K562 (cell line): Measurements from ENCODE around the gene TRAF5. TPM values are rescaled to one million over a fixed set of nuclear protein-coding genes. Genes with fewer than 3 reads are reported as not detected.

Source experiments
- ATAC-seq: fragments of 200-7000 bp; cut with Tn5 transposase; 3 replicates; pipeline ENCODE4 v1.9.1; 2020; ENCODE audit warnings: moderate library complexity
- BruUV-seq: library from RNA; stranded (reverse); fragments of 400-500 nt; replicated peaks from 2 replicates; lab custom pipeline; 2021; lab: Mats Ljungman, UMichigan
- CTCF ChIA-PET: fragments of 300-600 bp; formaldehyde crosslinking; extraction: SDS; loops from one replicate; lab custom pipeline; 2021; ENCODE audit warnings: low intra/inter-chr PET ratio; lab: Yijun Ruan, JAX
- POLR2A ChIA-PET: fragments of 300-600, 350-650 bp; sonication (Branson Sonifier 250); formaldehyde crosslinking; extraction: SDS; loops from one replicate; lab custom pipeline; 2021; ENCODE audit warnings: antibody characterized with exemption, inconsistent platforms; lab: Yijun Ruan, JAX
- DNase-seq, 4 experiments: peaks; one replicate each; pipeline versions ENCODE4 v3.0.0 to v3.0.0-alpha.2; 2011 to 2018; ENCODE audit warnings: low spot score in 3 of 4, mixed read lengths in 3 of 4; ENCODE audit errors: extremely low read depth in 1 of 4
- FAIRE-seq: peaks from 2 replicates; lab custom pipeline; 2011; peaks lifted over from hg19 to GRCh38; lab: Jason Lieb, UNC
- H2AFZ ChIP-seq: 2 replicates; pipeline ENCODE4 v1.6.0; 2011; ENCODE audit warnings: low read depth, low read length, control low read depth, inconsistent platforms
- H3K27ac ChIP-seq: fragments of 200-600 bp; 3 replicates; pipeline ENCODE4 v1.8.0; 2011; ENCODE audit warnings: low read depth, mild to moderate bottlenecking, control low read depth, inconsistent platforms, low read length, moderate library complexity, mixed read lengths; ENCODE audit errors: extremely low read depth
- H3K27me3 ChIP-seq, 2 experiments: fragments of 300-600 bp in 1 of 2; 2 replicates in 1 of 2; 3 replicates in 1 of 2; pipeline versions ENCODE4 v1.6.0 to v1.8.0; 2011; ENCODE audit warnings: inconsistent platforms in 2 of 2, low read length in 2 of 2, mild to moderate bottlenecking in 1 of 2, mixed read lengths in 1 of 2, moderate library complexity in 1 of 2; ENCODE audit not compliant: control insufficient read depth in 2 of 2, insufficient read depth in 2 of 2
- H3K36me3 ChIP-seq: fragments of 300-600 bp; 3 replicates; pipeline ENCODE4 v1.8.0; 2011; ENCODE audit warnings: mild to moderate bottlenecking, low read length, inconsistent platforms; ENCODE audit not compliant: control insufficient read depth, insufficient read depth
- H3K4me1 ChIP-seq, 2 experiments: fragments of 200-600 bp in 1 of 2; replicated peaks in 1 of 2; 2 replicates in 1 of 2; 3 replicates in 1 of 2; pipeline versions ENCODE4 v1.5.1 to v1.8.0; 2011; ENCODE audit warnings: inconsistent platforms in 2 of 2, low read length in 2 of 2, mild to moderate bottlenecking in 1 of 2, mixed read lengths in 1 of 2, moderate library complexity in 1 of 2; ENCODE audit not compliant: control insufficient read depth in 2 of 2, insufficient read depth in 2 of 2
- H3K4me2 ChIP-seq: 2 replicates; pipeline ENCODE4 v1.6.1; 2011; ENCODE audit warnings: low read length, control low read depth, inconsistent platforms, mixed read lengths; ENCODE audit not compliant: insufficient read depth
- H3K4me3 ChIP-seq: fragments of 200-600 bp; sonication (generic), shearing (Covaris generic); 2 replicates; pipeline ENCODE4 v1.5.1; 2016; ENCODE audit warnings: control low read depth, inconsistent platforms
- H3K79me2 ChIP-seq: fragments of 200-600 bp; 3 replicates; pipeline ENCODE4 v1.8.0; 2011; ENCODE audit warnings: low read length, inconsistent platforms; ENCODE audit not compliant: control insufficient read depth, insufficient read depth
- H3K9ac ChIP-seq, 2 experiments: 2 replicates each; pipeline versions ENCODE4 v1.6.0 to v1.6.1; 2011; ENCODE audit warnings: low read depth in 2 of 2, low read length in 2 of 2, control low read depth in 1 of 2, inconsistent platforms in 1 of 2, mild to moderate bottlenecking in 1 of 2, mixed read lengths in 1 of 2; ENCODE audit not compliant: insufficient read depth in 1 of 2
- H3K9me1 ChIP-seq: one replicate; pipeline ENCODE4 v1.6.0; 2011; ENCODE audit warnings: inconsistent platforms, mild to moderate bottlenecking, low read length, moderate library complexity; ENCODE audit not compliant: control insufficient read depth, insufficient read depth
- H3K9me3 ChIP-seq: replicated peaks from 2 replicates; pipeline ENCODE4 v1.5.1; 2011; ENCODE audit warnings: low read depth, low read length, inconsistent platforms; ENCODE audit not compliant: control insufficient read depth, insufficient read depth
- H4K20me1 ChIP-seq: replicated peaks from 2 replicates; pipeline ENCODE4 v1.6.1; 2011; ENCODE audit warnings: low read length, inconsistent platforms, mixed read lengths; ENCODE audit not compliant: control insufficient read depth, insufficient read depth
- CBX8 ChIP-seq: fragments of 200-600 bp; sonication (generic); IDR thresholded peaks from 2 replicates; pipeline ENCODE4 v1.6.1; 2012; ENCODE audit warnings: borderline replicate concordance, mixed run types, low read depth, mild to moderate bottlenecking, moderate library complexity, mixed read lengths, low read length, control low read depth, inconsistent platforms; ENCODE audit not compliant: poor library complexity, severe bottlenecking; ENCODE audit errors: extremely low read depth
- ELF4 ChIP-seq: fragments of 450-650 bp; formaldehyde crosslinking; IDR thresholded peaks from 2 replicates; pipeline ENCODE4 v1.4.0; 2022; ENCODE audit warnings: missing genetic modification characterization
- ETS2 ChIP-seq: IDR thresholded peaks from 2 replicates; pipeline ENCODE4 v1.6.1; 2016; ENCODE audit warnings: borderline replicate concordance, missing genetic modification characterization, mild to moderate bottlenecking, moderate library complexity, missing compliant biosample characterization; ENCODE audit not compliant: poor library complexity, severe bottlenecking
- FOXA1 ChIP-seq: fragments of 450-650 bp; IDR thresholded peaks from 2 replicates; pipeline ENCODE4 v1.6.1; 2016; ENCODE audit warnings: mild to moderate bottlenecking, borderline replicate concordance
- HNRNPH1 ChIP-seq: fragments of 200-400 bp; formaldehyde crosslinking; optimal IDR thresholded peaks from 2 replicates; pipeline ENCODE3; 2017; ENCODE audit warnings: low read depth, mild to moderate bottlenecking, low read length, moderate library complexity
- JUND ChIP-seq, 2 experiments: IDR thresholded peaks; 2 replicates in 1 of 2; 3 replicates in 1 of 2; pipeline ENCODE4 v1.6.1; 2011; ENCODE audit warnings: borderline replicate concordance in 2 of 2, low read depth in 2 of 2, low read length in 2 of 2, improper control_type of control experiment in 1 of 2, missing biosample characterization in 1 of 2, missing genetic modification characterization in 1 of 2, missing genetic modification reagents in 1 of 2
- PHB ChIP-seq: fragments of 250-450 bp; sonication (Bioruptor Pico); IDR thresholded peaks from 2 replicates; pipeline ENCODE4 v1.5.0; 2021
- RBM17 ChIP-seq: fragments of 200-400 bp; formaldehyde crosslinking; IDR thresholded peaks from 2 replicates; pipeline ENCODE4 v1.6.1; 2017; ENCODE audit warnings: low read depth, mild to moderate bottlenecking, low read length, borderline replicate concordance
- SNRNP70 ChIP-seq: fragments of 200-400 bp; formaldehyde crosslinking; optimal IDR thresholded peaks from 2 replicates; pipeline ENCODE3; 2017; ENCODE audit warnings: low read depth, low read length
- TEAD2 ChIP-seq: fragments of 450-650 bp; IDR thresholded peaks from 2 replicates; pipeline ENCODE4 v1.6.1; 2016; ENCODE audit warnings: missing genetic modification characterization, control low read depth, missing compliant biosample characterization
- ZBTB17 ChIP-seq: fragments of 450-650 bp; formaldehyde crosslinking; IDR thresholded peaks from 2 replicates; pipeline ENCODE4 v1.4.0; 2020; ENCODE audit warnings: mild to moderate bottlenecking
- ZKSCAN1 ChIP-seq: fragments of 150-350 bp; IDR thresholded peaks from 2 replicates; pipeline ENCODE4 v1.6.1; 2016; ENCODE audit warnings: low read depth, low read length
- WGBS: fragments of 100-300 bp; shearing (Covaris generic); methylation state at CpG from one replicate; pipeline ENCODE4 v1.1.6; 2016; ENCODE audit warnings: low coverage, mixed read lengths; ENCODE audit not compliant: insufficient coverage; ENCODE audit errors: missing lambda C conversion rate; 5-methylcytosine and 5-hydroxymethylcytosine counted together
- in situ Hi-C: fragments of 300-500 bp; cut with MboI; formaldehyde crosslinking; loops from 4 replicates; pipeline ENCODE4 v1.15.0; 2018; ENCODE audit warnings: inconsistent platforms, mixed read lengths
- intact Hi-C: fragments of 100-400 bp; cut with micrococcal nuclease; formaldehyde crosslinking; loops from 2 replicates; pipeline ENCODE4 v1.14.2; 2022
- polyA plus RNA-seq, 8 experiments: library from polyadenylated mRNA; depleted of rRNA in 4 of 8; stranded (reverse) in 5 of 8; unstranded in 3 of 8; fragments of >200 nt; fragmentation: Nextera tagmentation in 2 of 8; fragmentation: Illumina TruSeq in 1 of 8; extraction: Ambion mirVana in 2 of 8; extraction: Trizol in 1 of 8; gene quantifications; 2 replicates each; pipeline versions ENCODE4 v1.2.1 to v1.2.3, GENCODE V29; 2011 to 2014; ENCODE audit warnings: inconsistent platforms in 1 of 8, missing spikeins in 1 of 8
- total RNA-seq, 7 experiments: library from RNA; depleted of rRNA in 6 of 7; stranded (reverse); fragments of >200 nt in 6 of 7; fragmentation: Illumina TruSeq in 2 of 7; extraction: Trizol in 2 of 7; gene quantifications; 2 replicates each; pipeline versions ENCODE4 v1.2.1 to v1.2.3, GENCODE V29; 2011 to 2021; ENCODE audit warnings: low replicate concordance in 1 of 7
- TF ChIP-seq, protein P1 (sequence below): fragments of 250-450 bp; sonication (Bioruptor Pico); IDR thresholded peaks from 2 replicates; pipeline ENCODE4 v1.5.0; 2021
- TF ChIP-seq, protein P2 (sequence below): fragments of 250-450 bp; sonication (Bioruptor Pico); IDR thresholded peaks from 2 replicates; pipeline ENCODE4 v1.4.0; 2020; ENCODE audit warnings: mild to moderate bottlenecking
- TF ChIP-seq, protein P3 (sequence below), 2 experiments: IDR thresholded peaks; 2 replicates each; pipeline ENCODE4 v1.6.1; 2012; ENCODE audit warnings: improper control_type of control experiment in 2 of 2, low read depth in 2 of 2, low read length in 2 of 2, borderline replicate concordance in 1 of 2

TRAF5 gene
- total and polyA plus RNA-seq, 9 of the 15 experiments (the other 6 are each of a cell fraction or from before 2014, with no cell fraction given), result 2.0 to 9.3 (median 5.3) TPM

GRCh38 chr1:211375146-211375818, 48.6 kb downstream of the TRAF5 start:
- no TSS peak for BruUV-seq
- WGBS, result 59% methylated on average over 5 of the region's 5 CpGs
- H3K4me2 ChIP-seq, result no peak overlapping the region

More at GRCh38 chr1:211375146-211375818, 48.6 kb downstream of the TRAF5 start:
- no peaks in the 10 kb centered on the region for H3K9me1 ChIP-seq
- H2AFZ ChIP-seq, result no peak overlapping the region
- 0 out of 3 replicates have a peak, but pooled peaks cover 2% of the 10 kb centered on the region for H3K36me3 ChIP-seq
- H3K79me2 ChIP-seq, result no peaks in the 10 kb centered on the region
- POLR2A ChIA-PET, result interaction anchor here (0.6 to 1.0 kb wide), 2 partner anchors 28 to 660 kb away, joined by 3 read pairs; partner anchors contain the start of gene DTL
- TF ChIP-seq HNRNPH1, result no peak
- no peak for TF ChIP-seq SNRNP70
- no peak for TF ChIP-seq ZKSCAN1
- TF ChIP-seq ELF4 (CRISPR knock-in tag), result no peak
- no peak for TF ChIP-seq ETS2
- no peak for TF ChIP-seq JUND (IDR thresholded peaks at IDR 0.05; ENCODE audit: borderline replicate concordance, low read depth, low read length)
- TF ChIP-seq JUND (tag; IDR thresholded peaks at IDR 0.05; ENCODE audit: borderline replicate concordance, low read depth, low read length), result no peak
- TF ChIP-seq RBM17, result no peak
- TF ChIP-seq, protein P1, sequence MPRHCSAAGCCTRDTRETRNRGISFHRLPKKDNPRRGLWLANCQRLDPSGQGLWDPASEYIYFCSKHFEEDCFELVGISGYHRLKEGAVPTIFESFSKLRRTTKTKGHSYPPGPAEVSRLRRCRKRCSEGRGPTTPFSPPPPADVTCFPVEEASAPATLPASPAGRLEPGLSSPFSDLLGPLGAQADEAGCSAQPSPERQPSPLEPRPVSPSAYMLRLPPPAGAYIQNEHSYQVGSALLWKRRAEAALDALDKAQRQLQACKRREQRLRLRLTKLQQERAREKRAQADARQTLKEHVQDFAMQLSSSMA, result no peak
- TF ChIP-seq, protein P2, sequence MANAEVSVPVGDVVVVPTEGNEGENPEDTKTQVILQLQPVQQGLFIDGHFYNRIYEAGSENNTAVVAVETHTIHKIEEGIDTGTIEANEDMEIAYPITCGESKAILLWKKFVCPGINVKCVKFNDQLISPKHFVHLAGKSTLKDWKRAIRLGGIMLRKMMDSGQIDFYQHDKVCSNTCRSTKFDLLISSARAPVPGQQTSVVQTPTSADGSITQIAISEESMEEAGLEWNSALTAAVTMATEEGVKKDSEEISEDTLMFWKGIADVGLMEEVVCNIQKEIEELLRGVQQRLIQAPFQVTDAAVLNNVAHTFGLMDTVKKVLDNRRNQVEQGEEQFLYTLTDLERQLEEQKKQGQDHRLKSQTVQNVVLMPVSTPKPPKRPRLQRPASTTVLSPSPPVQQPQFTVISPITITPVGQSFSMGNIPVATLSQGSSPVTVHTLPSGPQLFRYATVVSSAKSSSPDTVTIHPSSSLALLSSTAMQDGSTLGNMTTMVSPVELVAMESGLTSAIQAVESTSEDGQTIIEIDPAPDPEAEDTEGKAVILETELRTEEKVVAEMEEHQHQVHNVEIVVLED, result no peak
- TF ChIP-seq FOXA1, result no peak
- TF ChIP-seq CBX8, result no peak
- TF ChIP-seq, protein P3, sequence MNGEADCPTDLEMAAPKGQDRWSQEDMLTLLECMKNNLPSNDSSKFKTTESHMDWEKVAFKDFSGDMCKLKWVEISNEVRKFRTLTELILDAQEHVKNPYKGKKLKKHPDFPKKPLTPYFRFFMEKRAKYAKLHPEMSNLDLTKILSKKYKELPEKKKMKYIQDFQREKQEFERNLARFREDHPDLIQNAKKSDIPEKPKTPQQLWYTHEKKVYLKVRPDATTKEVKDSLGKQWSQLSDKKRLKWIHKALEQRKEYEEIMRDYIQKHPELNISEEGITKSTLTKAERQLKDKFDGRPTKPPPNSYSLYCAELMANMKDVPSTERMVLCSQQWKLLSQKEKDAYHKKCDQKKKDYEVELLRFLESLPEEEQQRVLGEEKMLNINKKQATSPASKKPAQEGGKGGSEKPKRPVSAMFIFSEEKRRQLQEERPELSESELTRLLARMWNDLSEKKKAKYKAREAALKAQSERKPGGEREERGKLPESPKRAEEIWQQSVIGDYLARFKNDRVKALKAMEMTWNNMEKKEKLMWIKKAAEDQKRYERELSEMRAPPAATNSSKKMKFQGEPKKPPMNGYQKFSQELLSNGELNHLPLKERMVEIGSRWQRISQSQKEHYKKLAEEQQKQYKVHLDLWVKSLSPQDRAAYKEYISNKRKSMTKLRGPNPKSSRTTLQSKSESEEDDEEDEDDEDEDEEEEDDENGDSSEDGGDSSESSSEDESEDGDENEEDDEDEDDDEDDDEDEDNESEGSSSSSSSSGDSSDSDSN (IDR thresholded peaks at IDR 0.05; ENCODE audit: borderline replicate concordance in 1 of 2, low read depth in 2 of 2, low read length in 2 of 2), result no peak
- TF ChIP-seq TEAD2 (tag), result no peak
- TF ChIP-seq PHB (CRISPR knock-in tag), result no peak
- TF ChIP-seq ZBTB17 (CRISPR knock-in tag), result no peak
- no peak overlapping the region for H3K9ac ChIP-seq
- FAIRE-seq (no peak), ATAC-seq (no peak), DNase-seq (no peak)
- H3K9me3 ChIP-seq, result no peaks in the 10 kb centered on the region
- H3K27ac ChIP-seq, result no peak overlapping the region
- intact Hi-C loops (no loop called here), in situ Hi-C loops (no loop called here)
- H3K4me1 ChIP-seq, result peaks cover 15 to 50% of the 10 kb centered on the region in 2 experiments
- no peak overlapping the region for H3K4me3 ChIP-seq
- CTCF ChIA-PET, result no interaction called here
- H3K27me3 ChIP-seq, result no peaks in the 10 kb centered on the region
- H4K20me1 ChIP-seq, result no peaks in the 10 kb centered on the region
